Gastrocnemius medialis (tissue), 4 donors: ENCODE measurements around the gene BEAN1.

Experiments
- POLR2A ChIP-seq, 2 donors: fragments of 450-650 bp; IDR thresholded peaks; one replicate each; pipeline ENCODE4 v1.6.1; 2017; ENCODE audit warnings: antibody characterized with exemption in 2 of 2, mild to moderate bottlenecking in 2 of 2, moderate library complexity in 2 of 2
- TF ChIP-seq, protein P1 (sequence below), 5 experiments: fragments of 450-650 bp in 3 of 5; fragments of 200-600 bp in 2 of 5; sonication (generic) in 2 of 5; IDR thresholded peaks in 4 of 5; conservative IDR thresholded peaks in 1 of 5; 1 replicate in 4 of 5; 2 replicates in 1 of 5; pipeline ENCODE4 v1.5.1; 2016 to 2019; ENCODE audit warnings: antibody characterized with exemption in 5 of 5, mild to moderate bottlenecking in 3 of 5, moderate library complexity in 3 of 5

GRCh38 chr16:66474750-66475199, 47.7 kb downstream of the BEAN1 start:
- TF ChIP-seq, protein P1, sequence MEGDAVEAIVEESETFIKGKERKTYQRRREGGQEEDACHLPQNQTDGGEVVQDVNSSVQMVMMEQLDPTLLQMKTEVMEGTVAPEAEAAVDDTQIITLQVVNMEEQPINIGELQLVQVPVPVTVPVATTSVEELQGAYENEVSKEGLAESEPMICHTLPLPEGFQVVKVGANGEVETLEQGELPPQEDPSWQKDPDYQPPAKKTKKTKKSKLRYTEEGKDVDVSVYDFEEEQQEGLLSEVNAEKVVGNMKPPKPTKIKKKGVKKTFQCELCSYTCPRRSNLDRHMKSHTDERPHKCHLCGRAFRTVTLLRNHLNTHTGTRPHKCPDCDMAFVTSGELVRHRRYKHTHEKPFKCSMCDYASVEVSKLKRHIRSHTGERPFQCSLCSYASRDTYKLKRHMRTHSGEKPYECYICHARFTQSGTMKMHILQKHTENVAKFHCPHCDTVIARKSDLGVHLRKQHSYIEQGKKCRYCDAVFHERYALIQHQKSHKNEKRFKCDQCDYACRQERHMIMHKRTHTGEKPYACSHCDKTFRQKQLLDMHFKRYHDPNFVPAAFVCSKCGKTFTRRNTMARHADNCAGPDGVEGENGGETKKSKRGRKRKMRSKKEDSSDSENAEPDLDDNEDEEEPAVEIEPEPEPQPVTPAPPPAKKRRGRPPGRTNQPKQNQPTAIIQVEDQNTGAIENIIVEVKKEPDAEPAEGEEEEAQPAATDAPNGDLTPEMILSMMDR (IDR thresholded peaks at IDR 0.05 in 4 of 5, conservative IDR thresholded peaks at IDR 0.05 in 1 of 5): no peak
- TF ChIP-seq POLR2A (IDR thresholded peaks at IDR 0.05): no peak
